ENCODE data around the gene RPAIN. TPM values are rescaled to one million over a fixed set of nuclear protein-coding genes. Genes with fewer than 3 reads are reported as not detected.

The RPAIN gene
- total and polyA plus RNA-seq, 2 experiments from 2014 or later: 69.7 to 115 TPM

DNA sequence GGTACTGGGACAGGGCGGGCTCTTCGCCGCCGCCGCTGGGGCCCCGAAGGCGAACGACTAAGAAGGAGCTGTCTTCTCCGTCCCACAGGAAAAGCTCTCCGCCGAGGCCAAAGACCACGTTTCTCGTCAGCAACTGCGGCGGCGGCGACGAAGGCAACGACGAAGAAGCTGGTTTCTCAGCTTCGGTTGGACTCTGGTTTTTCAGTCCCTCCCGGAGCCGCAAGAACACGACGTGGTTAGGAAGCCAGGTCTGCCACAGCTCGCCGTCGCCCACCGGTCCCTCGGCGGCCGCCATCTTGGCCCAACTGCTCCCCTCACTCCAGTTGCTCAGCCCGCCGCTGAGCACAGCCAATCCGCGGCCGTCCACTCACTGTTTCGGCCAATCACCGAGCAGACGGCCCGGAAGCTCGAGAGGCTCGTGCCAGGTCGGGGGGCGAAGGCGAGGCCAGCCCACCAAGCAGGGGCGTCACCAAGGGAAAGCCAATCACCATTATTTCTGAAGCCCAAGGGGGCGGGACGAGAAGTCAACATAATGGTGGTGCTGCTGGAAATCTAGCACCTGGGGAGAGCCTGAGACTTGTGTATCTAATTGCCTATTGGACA, 525 bp upstream of the RPAIN start, which contains the start of gene NUP88:
Gene NUP88, minus strand, starts transcription at position 307 of the 603 bp plus-strand sequence. Its CDS starts 12 bp downstream, at position 295.
- Histone ChIP-seq H3K4me2 (peak within 1 kb of the TSS; percentile 100), H3K36me3 (ENCODE audit: insufficient read depth) (peaks cover 51% of the 10 kb centered on the region), H3K4me3 (peak within 1 kb of the TSS; percentile 94), H3K27me3 (ENCODE audit: insufficient read depth) (no peaks in the 10 kb centered on the region), H3K79me2 (replicated peaks; ENCODE audit: insufficient read depth) (peaks cover 86% of the 10 kb centered on the region), H3K27ac (ENCODE audit: low read depth) (peak within 1 kb of the TSS; percentile 89), H3K9me2 (ENCODE audit: insufficient read depth) (no peaks in the 10 kb centered on the region), H3K4me1 (ENCODE audit: insufficient read depth) (peaks cover 8% of the 10 kb centered on the region), H3F3A (replicated peaks; ENCODE audit: low read depth) (no peaks in the 10 kb centered on the region), H4K20me1 (replicated peaks; ENCODE audit: insufficient read depth) (peaks cover 24% of the 10 kb centered on the region), H2AFZ (peak within 1 kb of the TSS; percentile 86; the same call in 1 of the 2 replicates)
- H3K4me1 Mint-ChIP-seq: peaks cover 6% of the 10 kb centered on the region
- DNase-seq (ENCODE audit: low spot score): peak; percentile 99
- peak; percentile 98 for ATAC-seq
- peaks cover 10% of the 10 kb centered on the region for H3K27me3 Mint-ChIP-seq (ENCODE audit: insufficient read depth, low read depth, poor library complexity)
- TF ChIP-seq EZH2 (IDR thresholded peaks at IDR 0.05; ENCODE audit: low read depth, unreplicated experiment): no peak
- peak; percentile 91 for TF ChIP-seq POLR2AphosphoS5 (IDR thresholded peaks at IDR 0.05; ENCODE audit: low read depth)
- peak within 1 kb of the TSS; percentile 98 for H3K4me3 Mint-ChIP-seq
- H3K27ac Mint-ChIP-seq: peak within 1 kb of the TSS; percentile 99
- peaks cover 66% of the 10 kb centered on the region for H3K36me3 Mint-ChIP-seq (ENCODE audit: low read depth)
- no peaks in the 10 kb centered on the region for H3K9me3 Mint-ChIP-seq

DNA sequence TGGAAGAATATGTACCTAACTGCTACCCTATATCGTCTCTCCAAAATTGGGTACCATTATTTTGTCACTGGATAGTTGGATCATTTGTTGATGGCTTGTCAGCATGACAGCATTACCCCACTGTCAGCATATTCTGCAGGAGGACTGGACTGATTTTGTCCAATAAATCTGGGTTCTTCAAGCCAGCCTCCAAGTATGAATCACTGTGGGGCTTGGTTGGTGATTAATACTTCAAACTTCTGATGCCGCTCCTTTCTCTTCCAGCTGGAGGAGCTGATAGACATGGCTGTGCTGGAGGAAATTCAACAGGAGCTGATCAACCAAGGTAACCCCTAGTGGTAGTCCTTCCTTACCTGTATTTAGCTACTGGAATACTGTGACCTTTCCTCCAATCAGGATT, 2.5 kb downstream of the RPAIN start:
- no peak overlapping the region for H3K27ac Mint-ChIP-seq
- peaks cover 20% of the 10 kb centered on the region for H4K20me1 ChIP-seq (replicated peaks; ENCODE audit: insufficient read depth)
- no peak overlapping the region for H2AFZ ChIP-seq
- H3K9me3 Mint-ChIP-seq: no peaks in the 10 kb centered on the region
- no peak for TF ChIP-seq EZH2phosphoT487 (IDR thresholded peaks at IDR 0.05; ENCODE audit: unreplicated experiment)
- TF ChIP-seq, protein P1, sequence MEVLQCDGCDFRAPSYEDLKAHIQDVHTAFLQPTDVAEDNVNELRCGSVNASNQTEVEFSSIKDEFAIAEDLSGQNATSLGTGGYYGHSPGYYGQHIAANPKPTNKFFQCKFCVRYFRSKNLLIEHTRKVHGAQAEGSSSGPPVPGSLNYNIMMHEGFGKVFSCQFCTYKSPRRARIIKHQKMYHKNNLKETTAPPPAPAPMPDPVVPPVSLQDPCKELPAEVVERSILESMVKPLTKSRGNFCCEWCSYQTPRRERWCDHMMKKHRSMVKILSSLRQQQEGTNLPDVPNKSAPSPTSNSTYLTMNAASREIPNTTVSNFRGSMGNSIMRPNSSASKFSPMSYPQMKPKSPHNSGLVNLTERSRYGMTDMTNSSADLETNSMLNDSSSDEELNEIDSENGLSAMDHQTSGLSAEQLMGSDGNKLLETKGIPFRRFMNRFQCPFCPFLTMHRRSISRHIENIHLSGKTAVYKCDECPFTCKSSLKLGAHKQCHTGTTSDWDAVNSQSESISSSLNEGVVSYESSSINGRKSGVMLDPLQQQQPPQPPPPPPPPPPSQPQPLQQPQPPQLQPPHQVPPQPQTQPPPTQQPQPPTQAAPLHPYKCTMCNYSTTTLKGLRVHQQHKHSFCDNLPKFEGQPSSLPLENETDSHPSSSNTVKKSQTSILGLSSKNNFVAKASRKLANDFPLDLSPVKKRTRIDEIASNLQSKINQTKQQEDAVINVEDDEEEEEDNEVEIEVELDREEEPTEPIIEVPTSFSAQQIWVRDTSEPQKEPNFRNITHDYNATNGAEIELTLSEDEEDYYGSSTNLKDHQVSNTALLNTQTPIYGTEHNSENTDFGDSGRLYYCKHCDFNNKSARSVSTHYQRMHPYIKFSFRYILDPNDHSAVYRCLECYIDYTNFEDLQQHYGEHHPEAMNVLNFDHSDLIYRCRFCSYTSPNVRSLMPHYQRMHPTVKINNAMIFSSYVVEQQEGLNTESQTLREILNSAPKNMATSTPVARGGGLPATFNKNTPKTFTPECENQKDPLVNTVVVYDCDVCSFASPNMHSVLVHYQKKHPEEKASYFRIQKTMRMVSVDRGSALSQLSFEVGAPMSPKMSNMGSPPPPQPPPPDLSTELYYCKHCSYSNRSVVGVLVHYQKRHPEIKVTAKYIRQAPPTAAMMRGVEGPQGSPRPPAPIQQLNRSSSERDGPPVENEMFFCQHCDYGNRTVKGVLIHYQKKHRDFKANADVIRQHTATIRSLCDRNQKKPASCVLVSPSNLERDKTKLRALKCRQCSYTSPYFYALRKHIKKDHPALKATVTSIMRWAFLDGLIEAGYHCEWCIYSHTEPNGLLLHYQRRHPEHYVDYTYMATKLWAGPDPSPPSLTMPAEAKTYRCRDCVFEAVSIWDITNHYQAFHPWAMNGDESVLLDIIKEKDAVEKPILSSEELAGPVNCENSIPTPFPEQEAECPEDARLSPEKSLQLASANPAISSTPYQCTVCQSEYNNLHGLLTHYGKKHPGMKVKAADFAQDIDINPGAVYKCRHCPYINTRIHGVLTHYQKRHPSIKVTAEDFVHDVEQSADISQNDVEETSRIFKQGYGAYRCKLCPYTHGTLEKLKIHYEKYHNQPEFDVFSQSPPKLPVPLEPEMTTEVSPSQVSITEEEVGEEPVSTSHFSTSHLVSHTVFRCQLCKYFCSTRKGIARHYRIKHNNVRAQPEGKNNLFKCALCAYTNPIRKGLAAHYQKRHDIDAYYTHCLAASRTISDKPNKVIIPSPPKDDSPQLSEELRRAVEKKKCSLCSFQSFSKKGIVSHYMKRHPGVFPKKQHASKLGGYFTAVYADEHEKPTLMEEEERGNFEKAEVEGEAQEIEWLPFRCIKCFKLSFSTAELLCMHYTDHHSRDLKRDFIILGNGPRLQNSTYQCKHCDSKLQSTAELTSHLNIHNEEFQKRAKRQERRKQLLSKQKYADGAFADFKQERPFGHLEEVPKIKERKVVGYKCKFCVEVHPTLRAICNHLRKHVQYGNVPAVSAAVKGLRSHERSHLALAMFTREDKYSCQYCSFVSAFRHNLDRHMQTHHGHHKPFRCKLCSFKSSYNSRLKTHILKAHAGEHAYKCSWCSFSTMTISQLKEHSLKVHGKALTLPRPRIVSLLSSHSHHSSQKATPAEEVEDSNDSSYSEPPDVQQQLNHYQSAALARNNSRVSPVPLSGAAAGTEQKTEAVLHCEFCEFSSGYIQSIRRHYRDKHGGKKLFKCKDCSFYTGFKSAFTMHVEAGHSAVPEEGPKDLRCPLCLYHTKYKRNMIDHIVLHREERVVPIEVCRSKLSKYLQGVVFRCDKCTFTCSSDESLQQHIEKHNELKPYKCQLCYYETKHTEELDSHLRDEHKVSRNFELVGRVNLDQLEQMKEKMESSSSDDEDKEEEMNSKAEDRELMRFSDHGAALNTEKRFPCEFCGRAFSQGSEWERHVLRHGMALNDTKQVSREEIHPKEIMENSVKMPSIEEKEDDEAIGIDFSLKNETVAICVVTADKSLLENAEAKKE (CRISPR knock-in tag; IDR thresholded peaks at IDR 0.05): no peak
- no peak for TF ChIP-seq NANOG (IDR thresholded peaks at IDR 0.05; ENCODE audit: borderline replicate concordance)
- TF ChIP-seq ZNF114 (CRISPR knock-in tag; IDR thresholded peaks at IDR 0.05): no peak
- H3K36me3 ChIP-seq (ENCODE audit: insufficient read depth): peaks cover 50% of the 10 kb centered on the region
- H3K9me2 ChIP-seq (ENCODE audit: insufficient read depth): no peaks in the 10 kb centered on the region
- peaks cover 6% of the 10 kb centered on the region for H3K4me1 Mint-ChIP-seq
- no peak for DNase-seq (ENCODE audit: low spot score)
- H3K4me2 ChIP-seq: no peak overlapping the region
- no peak overlapping the region for H3K4me3 Mint-ChIP-seq
- no peak overlapping the region for H3K27ac ChIP-seq (ENCODE audit: low read depth)
- no peaks in the 10 kb centered on the region for H3K27me3 ChIP-seq (ENCODE audit: insufficient read depth)
- H3F3A ChIP-seq (replicated peaks; ENCODE audit: low read depth): no peaks in the 10 kb centered on the region
- no peak overlapping the region for H3K4me3 ChIP-seq
- ATAC-seq: no peak
- peaks cover 10% of the 10 kb centered on the region for H3K27me3 Mint-ChIP-seq (ENCODE audit: insufficient read depth, low read depth, poor library complexity)
- H3K4me1 ChIP-seq (ENCODE audit: insufficient read depth): peaks cover 8% of the 10 kb centered on the region
- H3K36me3 Mint-ChIP-seq (ENCODE audit: low read depth): peaks cover 77% of the 10 kb centered on the region
- peaks cover 61% of the 10 kb centered on the region for H3K79me2 ChIP-seq (replicated peaks; ENCODE audit: insufficient read depth)
